CD1c-positive myeloid dendritic cell (primary cell): ENCODE results near the gene FBXW8.
A peak's percentile ranks its signal among the peaks of the same experiment; 100 is the strongest.

Experiments
- DNase-seq: peaks from one replicate; pipeline ENCODE4 v3.0.0-alpha.2; 2016; ENCODE audit errors: extremely low spot score

The FBXW8 gene

DNA sequence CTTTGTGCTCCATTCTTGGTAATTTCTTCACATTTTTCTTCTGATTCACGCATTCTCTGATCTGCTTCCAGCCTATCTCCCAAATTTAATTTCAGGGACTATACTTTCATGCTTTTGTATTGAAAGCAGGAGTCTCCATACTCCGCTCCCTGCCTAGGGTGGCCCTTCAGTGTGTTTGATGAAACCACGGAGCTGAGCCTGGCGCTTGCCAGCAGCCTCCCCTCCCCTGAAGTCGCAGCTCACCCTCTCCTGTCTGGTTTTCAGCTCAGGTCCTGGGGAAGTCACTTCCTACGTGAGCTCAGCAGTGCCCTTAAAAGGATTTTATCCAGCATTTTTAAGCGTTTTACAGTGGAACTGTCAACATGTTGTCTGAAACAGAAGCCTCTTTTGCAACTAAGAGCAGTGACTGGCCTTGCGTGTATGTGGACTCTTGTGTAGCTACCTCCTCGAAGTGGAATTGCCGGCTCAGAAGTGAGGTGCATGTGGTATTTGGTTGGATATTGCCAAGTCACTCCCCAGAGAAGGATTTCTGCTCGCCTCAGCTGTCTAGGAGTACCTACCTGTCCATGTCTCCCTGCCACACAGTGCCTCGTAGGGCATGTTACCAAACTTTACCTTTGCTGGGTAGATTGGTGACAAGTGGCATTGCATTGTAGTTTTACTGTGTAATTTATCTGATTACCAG is 109.9 kb downstream of the FBXW8 start:
- no peak for DNase-seq

GRCh38 chr12:117022465-117022864 is 111.7 kb downstream of the FBXW8 start:
- DNase-seq, result no peak

GRCh38 chr12:117023998-117024960 is 113.5 kb downstream of the FBXW8 start:
- no peak for DNase-seq

GRCh38 chr12:117024961-117025480 is 114.3 kb downstream of the FBXW8 start:
- DNase-seq, result no peak

- DNase-seq, result peak; percentile 65
Measured at GRCh38 chr12:117025481-117026151, 114.9 kb downstream of the FBXW8 start.

GRCh38 chr12:117026343-117026742 is 115.6 kb downstream of the FBXW8 start:
- no peak for DNase-seq

GRCh38 chr12:117026921-117027250 is 116.1 kb downstream of the FBXW8 start:
- DNase-seq, result no peak

DNA sequence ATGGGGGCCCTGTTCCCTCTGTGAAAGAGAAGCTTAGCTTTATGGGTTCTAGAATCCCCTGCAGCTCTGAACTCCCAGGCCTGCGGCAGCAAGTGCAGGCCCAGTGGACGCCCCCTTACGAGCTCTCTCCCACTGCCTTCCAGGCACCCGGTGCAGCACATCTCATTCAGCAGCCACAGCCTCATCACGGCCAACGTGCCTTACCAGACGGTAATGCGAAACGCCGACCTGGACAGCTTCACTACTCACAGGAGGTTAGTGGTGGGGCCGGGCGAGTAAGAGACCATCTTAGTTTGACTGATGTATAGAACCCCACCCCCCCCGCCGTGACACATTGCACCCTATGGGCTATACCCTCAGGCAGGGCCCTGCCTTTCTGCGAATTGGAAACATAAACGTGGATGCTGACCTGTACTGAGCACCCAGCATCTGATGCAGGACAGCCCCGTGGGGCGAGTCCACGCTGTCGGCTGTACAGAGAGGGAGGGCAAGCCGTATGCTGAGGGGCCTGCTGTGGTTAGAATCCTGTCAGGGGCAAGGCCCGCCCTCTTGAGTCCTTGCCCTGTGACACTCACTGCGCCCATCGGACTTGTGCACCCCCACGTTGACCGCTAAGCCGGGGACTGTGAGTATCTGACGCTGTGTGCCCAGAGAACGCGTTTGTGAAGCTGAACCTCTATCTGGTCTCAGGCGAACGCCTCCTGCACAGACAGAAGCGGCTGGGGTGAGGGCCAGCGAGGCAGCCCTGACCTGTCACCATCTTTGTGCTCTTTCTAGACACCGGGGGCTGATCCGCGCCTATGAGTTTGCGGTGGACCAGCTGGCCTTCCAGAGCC is 116.7 kb downstream of the FBXW8 start:
- no peak for DNase-seq

DNA sequence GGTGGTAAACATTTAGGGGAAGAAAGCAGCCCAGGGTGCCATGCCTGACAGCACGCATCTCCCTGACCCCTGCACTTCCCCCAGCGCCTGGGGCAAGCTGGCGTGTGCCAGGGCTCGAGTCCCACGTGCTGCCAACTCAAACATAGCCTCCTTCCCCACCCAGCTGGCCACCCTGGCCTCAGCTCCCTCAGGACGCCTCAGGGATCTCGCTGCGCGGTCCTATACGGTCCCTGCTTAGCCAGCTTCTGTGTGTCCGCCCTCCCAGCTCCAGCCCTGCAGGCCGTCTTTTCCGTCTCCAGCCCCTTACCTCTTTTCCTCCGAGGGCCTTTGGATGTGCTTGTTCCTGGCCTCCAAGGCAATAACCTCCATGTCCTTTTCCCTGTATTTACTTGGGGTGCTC is 117.5 kb downstream of the FBXW8 start:
- no peak for DNase-seq

GRCh38 chr12:117030187-117030900 is 119.6 kb downstream of the FBXW8 start:
- DNase-seq, result no peak

- DNase-seq, result no peak
Measured at GRCh38 chr12:117031843-117032592, 121.3 kb downstream of the FBXW8 start.

DNA sequence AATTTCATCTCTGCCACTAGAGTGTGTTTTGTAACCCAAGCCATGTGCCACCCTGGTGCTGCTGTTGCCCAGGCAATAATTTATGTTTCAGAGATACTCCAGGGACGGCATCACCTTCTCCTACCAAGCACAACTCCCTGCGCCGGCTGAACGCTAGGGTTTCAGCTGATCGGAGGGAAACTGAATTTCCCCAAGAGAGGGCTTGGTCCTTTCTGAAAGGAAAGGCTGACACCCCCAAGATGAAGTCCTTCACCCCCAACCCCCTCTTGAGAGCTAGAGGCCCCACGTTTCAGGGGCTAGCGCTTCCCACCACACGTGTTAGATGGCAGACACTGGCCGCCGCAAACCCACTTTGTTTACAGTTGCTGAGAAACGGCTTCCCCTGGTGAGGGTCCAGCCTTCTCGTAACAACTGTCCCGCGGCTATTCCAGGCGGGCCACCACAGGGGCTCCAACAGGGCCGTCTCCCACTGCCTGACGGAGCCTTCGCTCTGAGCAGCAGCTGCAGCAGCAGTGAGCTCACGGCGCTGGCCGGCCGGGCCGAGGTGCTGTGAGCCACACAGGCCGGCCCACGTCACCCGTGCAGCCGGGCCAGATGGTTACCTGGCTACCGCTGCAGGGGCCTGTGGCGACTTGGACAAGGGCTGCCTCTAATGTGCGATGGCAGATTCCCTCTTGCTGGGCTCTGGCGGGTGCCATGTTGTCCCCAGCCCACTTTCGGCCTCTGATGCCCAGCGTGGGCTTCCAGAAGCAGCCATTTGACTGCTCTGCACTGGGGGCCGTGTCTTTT is 122.0 kb downstream of the FBXW8 start:
- DNase-seq, result no peak

- DNase-seq, result no peak
Measured at GRCh38 chr12:117033382-117034221, 122.9 kb downstream of the FBXW8 start.

DNA sequence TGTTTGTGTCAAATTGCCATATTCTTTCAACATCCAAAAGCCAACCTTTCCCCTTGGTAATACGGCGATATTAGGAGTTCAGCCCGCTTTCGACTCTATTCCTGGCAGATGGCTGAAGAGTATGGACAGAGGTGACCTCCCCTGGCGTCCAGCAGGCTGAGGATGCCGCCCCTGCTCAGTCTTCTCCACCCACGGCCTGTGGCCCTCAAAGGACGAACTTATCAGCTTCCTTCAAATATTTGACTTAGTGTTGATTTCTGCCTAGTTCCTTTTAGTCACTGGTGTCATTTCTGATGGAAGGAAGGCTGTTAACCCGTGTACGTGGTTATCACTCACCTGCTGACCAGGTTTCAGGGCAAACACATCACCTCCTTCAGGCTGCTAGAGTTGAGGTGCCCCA is 123.5 kb downstream of the FBXW8 start:
- no peak for DNase-seq

DNA sequence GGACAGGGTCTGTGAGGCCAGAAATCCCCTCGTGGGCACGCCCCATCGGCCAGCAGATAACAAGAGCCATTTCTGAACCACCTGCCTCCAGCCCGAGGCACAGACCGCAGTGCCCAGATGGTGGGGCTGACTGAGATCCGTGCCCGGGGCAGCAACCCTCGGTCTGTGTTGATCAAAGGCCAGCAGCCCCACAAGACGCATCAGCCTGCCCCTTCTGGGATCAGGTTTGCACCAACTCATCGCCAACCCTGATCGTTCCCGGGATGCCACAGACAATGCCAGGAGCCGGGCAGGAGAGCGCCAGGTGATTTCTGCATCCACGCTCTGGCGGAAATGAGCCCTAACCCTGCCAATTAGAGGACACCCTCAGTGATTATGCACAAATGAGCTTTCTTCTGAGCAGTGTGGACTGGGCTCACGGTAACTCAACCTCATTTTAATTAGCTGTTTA is 124.0 kb downstream of the FBXW8 start:
- no peak for DNase-seq

DNA sequence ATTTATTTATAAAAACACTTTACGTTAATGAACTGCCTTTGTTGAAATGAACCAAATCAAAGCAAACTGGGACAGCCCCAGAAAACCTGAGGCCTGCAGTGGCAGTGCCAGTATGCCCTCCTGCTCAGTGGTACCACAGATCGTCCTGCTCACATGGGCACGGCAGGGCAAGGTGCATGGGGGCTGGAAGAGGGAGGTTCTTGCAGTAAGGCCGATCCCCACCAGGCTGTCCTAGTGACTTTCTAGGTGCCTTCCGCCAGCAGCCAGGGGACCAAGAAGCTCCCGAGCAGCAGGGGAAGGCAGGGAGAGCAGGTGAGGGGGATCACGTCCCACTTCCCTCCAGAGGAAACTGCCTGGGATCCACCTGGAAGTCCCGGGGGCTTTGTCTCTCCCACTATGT is 124.5 kb downstream of the FBXW8 start:
- DNase-seq, result no peak

- no peak for DNase-seq
Measured at GRCh38 chr12:117036046-117036445, 125.3 kb downstream of the FBXW8 start.

- DNase-seq, result no peak
Measured at GRCh38 chr12:117036547-117036946, 125.8 kb downstream of the FBXW8 start.
